Measurements from ENCODE around the gene GPR31.

The GPR31 gene

GRCh38 chr6:167165858-167166471 is 8.2 kb upstream of the GPR31 start:
- TF ChIP-seq CTCF (IDR thresholded peaks at IDR 0.05) = no peak
- Histone ChIP-seq H3K9me3 (no peaks in the 10 kb centered on the region), H3K4me3 (no peak overlapping the region), H3K27ac (no peak overlapping the region), H3K36me3 (no peaks in the 10 kb centered on the region), H3K4me1 (no peaks in the 10 kb centered on the region), H3K27me3 (no peaks in the 10 kb centered on the region)
- intact Hi-C loops (cut with DNase I; ENCODE audit: low total_unique reads) = no loop called here
- no peak for DNase-seq

GRCh38 chr6:167164261-167164660 is 6.5 kb upstream of the GPR31 start:
- Histone ChIP-seq H3K4me1 (no peaks in the 10 kb centered on the region), H3K9me3 (no peaks in the 10 kb centered on the region), H3K27ac (no peak overlapping the region), H3K27me3 (no peaks in the 10 kb centered on the region), H3K4me3 (no peak overlapping the region), H3K36me3 (no peaks in the 10 kb centered on the region)
- TF ChIP-seq CTCF (IDR thresholded peaks at IDR 0.05) = no peak
- intact Hi-C loops (cut with DNase I; ENCODE audit: low total_unique reads) = no loop called here
- DNase-seq = no peak

- H3K9me3 ChIP-seq = no peaks in the 10 kb centered on the region
- no peak for TF ChIP-seq CTCF (IDR thresholded peaks at IDR 0.05)
- no peaks in the 10 kb centered on the region for H3K4me1 ChIP-seq
- DNase-seq = no peak
- no peak overlapping the region for H3K4me3 ChIP-seq
- H3K36me3 ChIP-seq = no peaks in the 10 kb centered on the region
- H3K27me3 ChIP-seq = no peaks in the 10 kb centered on the region
- no peak overlapping the region for H3K27ac ChIP-seq
- intact Hi-C loops (cut with DNase I; ENCODE audit: low total_unique reads) = no loop called here
These were observed 5.8 kb upstream of the GPR31 start for GRCh38 chr6:167163476-167164011.

- Histone ChIP-seq H3K27me3 (no peaks in the 10 kb centered on the region), H3K4me3 (no peak overlapping the region), H3K36me3 (no peaks in the 10 kb centered on the region), H3K4me1 (no peaks in the 10 kb centered on the region), H3K9me3 (no peaks in the 10 kb centered on the region), H3K27ac (no peak overlapping the region)
- TF ChIP-seq CTCF (IDR thresholded peaks at IDR 0.05) = no peak
- DNase-seq = no peak
- intact Hi-C loops (cut with DNase I; ENCODE audit: low total_unique reads) = no loop called here
These were observed 4.8 kb upstream of the GPR31 start for GRCh38 chr6:167162591-167162990.

- Histone ChIP-seq H3K9me3 (no peaks in the 10 kb centered on the region), H3K4me1 (no peaks in the 10 kb centered on the region), H3K27me3 (no peaks in the 10 kb centered on the region), H3K36me3 (no peaks in the 10 kb centered on the region), H3K4me3 (no peak overlapping the region), H3K27ac (no peak overlapping the region)
- TF ChIP-seq CTCF (IDR thresholded peaks at IDR 0.05) = no peak
- intact Hi-C loops (cut with DNase I; ENCODE audit: low total_unique reads) = no loop called here
- no peak for DNase-seq
These were observed 4.2 kb upstream of the GPR31 start for GRCh38 chr6:167161851-167162467.
